Stimulated activated CD4-positive, alpha-beta T cell treated with anti-CD3 and anti-CD28 coated beads, Interleukin-12 subunit alpha, Interleukin-12 subunit beta, amount 100 ng/mL, for 48 hours (primary cell): ENCODE measurements around the gene ERN2.

ENCODE experiments used
- DNase-seq, 3 donors: peaks; one replicate each; pipeline ENCODE4 v3.0.0-alpha.2; 2020; ENCODE audit warnings: low read depth in 2 of 3, low spot score in 1 of 3

Gene ERN2

GRCh38 chr16:23689442-23690187 is 23.4 kb downstream of the ERN2 start:
- DNase-seq, result no peak

DNA sequence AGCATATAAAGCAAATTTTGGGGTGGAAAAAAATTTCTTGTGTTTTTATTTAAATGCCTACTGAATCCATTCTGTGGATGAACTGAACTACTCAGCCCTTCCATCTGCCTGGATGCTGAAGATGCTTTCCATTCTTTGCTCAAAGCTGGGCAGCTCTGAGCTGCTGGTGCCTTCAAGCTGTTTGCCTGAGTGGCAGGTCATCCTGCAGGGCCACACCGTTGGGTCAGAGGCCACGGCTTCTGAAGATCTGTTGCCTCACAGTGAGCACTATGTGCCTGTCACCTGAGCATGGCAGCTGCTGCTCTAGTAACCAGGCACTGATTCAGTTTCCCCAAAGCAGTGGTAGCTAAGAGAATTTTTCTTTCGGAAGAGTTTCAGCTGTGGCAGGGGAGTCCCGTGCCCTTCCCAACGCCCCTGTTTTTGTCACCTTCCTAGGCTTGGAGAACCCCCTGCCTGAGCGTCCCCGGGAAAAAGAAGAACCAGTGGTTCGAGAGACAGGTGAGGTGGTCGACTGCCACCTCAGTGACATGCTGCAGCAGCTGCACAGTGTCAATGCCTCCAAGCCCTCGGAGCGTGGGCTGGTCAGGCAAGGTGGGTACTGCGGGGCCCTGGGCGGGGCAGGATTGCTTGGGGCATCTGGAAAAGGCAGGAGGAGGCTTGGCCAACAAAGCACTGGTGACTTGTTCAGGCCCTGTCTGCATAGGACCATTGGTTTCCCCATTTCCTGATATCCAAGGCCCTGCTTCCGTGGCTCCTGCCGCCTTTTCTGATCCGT is 25.8 kb downstream of the ERN2 start:
- DNase-seq, result no peak

GRCh38 chr16:23683487-23683886 is 29.5 kb downstream of the ERN2 start:
- no peak for DNase-seq

- DNase-seq, result no peak
Measured at GRCh38 chr16:23682181-23682580, 30.8 kb downstream of the ERN2 start.

GRCh38 chr16:23679986-23680336 is 33.1 kb downstream of the ERN2 start:
- DNase-seq, result no peak

DNA sequence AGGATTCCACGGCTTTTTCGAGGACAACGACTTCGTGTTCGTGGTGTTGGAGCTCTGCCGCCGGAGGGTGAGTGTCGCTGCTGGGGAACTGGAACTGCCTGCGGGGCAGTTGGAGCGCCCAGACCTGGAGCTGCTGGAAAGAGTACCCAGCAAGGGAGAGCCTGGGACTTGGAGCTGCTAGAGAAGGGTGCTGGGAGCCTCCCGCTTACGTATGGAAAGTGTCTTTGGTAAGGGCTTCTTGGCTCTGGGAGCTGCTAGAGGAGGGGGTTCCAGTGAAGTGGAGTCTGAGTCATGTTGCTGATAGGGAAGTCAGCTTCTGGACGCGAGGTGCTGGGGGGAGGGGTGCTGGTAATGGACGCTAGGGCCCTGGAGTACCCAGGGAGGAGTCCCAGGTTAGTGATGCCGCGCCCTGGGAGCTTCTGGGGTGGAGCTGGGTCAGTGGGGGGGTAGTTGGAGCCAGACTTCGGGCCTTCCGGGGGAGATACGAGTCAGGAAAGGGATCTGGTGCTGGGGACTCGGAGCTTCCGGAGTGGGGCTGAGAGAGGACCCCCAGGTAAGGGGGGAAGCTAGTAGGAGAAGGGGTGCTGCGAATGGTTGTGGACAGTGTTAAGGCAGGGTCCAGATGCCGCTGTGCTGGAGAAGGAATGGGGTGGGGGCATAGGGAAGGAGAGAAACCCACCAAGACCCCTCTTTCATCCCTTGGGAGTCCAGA is 33.6 kb downstream of the ERN2 start:
- peak in 1 of 3 donors; percentile 16 for DNase-seq

- peak; percentile 76 to 85 (median 76) for DNase-seq
Measured at GRCh38 chr16:23678430-23679273, 34.4 kb downstream of the ERN2 start, which contains the start of gene PLK1. TSS of gene PLK1 (plus strand) at chr16:23678889. CDS start at chr16:23678933, 44 bp downstream.

DNA sequence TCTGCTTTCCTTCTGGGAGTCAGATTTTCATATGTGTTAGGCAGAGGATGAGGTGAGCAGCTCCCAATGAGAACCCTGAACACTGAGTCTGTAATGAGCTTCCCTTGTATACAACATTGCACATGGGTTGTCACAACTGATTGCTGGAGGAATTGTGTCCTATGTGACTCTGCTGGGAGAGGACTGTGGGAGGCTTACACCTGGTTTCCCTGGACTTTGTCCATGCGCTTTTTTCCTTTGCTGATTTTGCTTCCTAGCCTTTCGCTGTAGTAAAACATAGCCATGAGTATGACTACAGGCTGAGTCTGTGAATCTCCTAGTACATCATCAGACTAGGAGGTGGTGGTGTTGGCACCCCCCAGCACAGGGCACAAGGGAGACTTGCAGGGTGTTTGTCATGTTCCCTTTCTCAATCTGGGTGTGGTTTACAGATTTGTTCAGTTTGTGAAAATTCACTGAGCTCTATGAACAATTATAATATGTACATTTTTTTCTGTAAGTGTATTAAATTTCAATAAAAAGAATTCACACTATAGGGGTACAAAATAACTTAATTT is 36.0 kb downstream of the ERN2 start:
- no peak for DNase-seq

GRCh38 chr16:23673971-23674614 is 38.9 kb downstream of the ERN2 start:
- no peak for DNase-seq

GRCh38 chr16:23670137-23670776 is 42.8 kb downstream of the ERN2 start:
- DNase-seq, result peak; percentile 31 to 53 (median 39)

DNA sequence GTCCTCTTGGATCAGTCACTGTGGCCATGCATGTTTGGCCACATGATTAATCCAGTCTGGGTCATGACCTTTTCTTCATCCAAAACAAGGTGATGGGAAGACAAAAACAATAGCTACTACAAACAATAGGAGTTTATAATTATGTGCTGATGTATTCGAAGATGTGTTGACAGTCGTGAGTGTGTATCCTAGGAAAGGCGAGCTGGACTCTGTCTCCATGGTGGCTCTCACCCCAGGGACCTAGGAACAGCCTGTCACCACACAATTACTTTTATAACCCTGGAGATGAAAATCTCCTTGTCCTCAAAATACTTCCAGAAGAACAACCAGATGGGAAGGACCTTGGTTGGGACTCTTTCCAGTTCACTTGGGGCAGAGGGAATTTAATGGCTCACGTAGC is 44.1 kb downstream of the ERN2 start:
- no peak for DNase-seq

DNA sequence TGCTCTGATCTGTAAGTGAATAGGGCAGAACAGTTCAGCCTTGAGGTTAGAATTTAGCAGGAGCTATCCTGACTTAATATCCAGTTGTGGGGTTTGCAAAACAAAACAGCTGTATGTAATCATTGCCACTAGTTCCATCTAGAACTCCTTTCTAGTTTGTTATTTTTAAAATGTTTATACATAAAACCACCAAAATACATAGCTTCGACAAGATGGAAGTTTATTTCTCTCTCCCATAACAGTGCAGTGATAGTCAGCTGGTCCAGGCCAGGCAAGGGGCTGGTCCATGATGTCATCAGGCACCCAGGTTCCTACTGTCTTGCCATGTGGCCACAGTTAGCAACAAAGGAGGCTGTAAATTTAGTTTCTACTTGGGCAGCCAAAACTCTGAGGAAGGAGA is 44.8 kb downstream of the ERN2 start:
- DNase-seq, result no peak

- no peak for DNase-seq
Measured at GRCh38 chr16:23667355-23667659, 45.7 kb downstream of the ERN2 start.

GRCh38 chr16:23666571-23667354 is 46.3 kb downstream of the ERN2 start:
- no peak for DNase-seq

- no peak for DNase-seq
Measured at GRCh38 chr16:23663918-23664317, 49.1 kb downstream of the ERN2 start.

DNA sequence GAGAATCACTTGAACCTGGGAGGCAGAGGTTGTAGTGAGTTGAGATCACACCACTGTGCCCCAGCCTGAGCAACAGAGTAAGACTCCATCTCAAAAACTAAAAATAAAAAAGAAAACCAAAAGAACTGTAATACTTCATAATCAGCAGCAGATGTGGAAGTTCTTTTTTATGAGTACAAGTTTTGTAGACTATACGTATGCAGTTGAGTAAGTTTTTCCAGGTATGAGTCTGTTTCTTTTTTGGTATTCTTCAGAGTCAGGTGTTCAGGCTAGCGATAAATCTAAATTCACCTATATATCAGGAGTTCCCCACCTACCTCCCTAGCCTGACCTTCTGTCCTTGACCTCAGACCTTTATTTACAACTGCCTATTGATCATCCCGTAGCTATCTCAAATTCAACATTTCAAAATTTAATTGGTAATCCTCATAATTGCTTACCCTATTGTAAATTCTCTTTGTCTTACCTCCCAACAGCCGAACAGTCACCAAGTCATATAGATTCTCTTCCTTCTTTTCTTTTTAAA is 61.0 kb downstream of the ERN2 start:
- no peak for DNase-seq

DNA sequence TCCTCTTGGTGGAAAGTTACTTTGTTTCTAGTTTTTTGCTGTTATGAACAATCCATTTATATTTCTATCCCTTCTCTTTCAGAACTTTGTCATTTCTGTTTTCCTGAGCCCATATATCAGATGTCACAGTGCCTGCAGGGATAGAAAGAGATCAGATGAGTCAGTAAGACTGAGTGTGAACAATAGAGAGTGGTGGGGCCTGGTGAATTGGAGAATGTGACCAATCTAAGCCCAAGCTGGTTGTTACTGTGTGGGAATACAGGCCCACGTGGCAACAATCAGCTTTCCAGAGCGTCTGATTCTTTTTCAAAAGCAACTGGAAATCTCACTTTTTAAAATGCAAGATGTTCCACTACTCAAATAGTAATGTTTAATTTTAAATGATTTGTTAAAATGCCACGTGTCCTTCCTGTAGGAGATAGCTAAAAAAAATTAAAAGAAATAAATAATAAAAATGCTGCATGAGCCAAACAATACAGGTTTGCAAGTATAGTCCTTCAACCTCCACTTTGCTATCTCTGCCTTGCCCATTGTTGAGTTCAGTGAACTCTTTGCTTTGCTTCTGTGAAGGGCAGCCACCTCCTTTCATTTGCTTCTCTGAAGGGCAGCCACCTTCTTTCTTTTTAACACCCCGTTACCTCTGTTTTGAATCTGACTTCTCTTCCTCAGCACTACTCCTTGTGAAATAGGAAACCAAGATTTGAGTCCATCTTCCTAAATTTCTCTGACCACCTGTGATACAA is 62.2 kb downstream of the ERN2 start:
- DNase-seq, result no peak

- no peak for DNase-seq
Measured at GRCh38 chr16:23642246-23642774, 70.7 kb downstream of the ERN2 start.
